8988T (cell line): Measurements from ENCODE around the gene CCDC83.
"Not testable (repeated sequence)": the region's sequence is repeated elsewhere in the genome, so short reads cannot be mapped to it uniquely, and the experiment has no call there.

Experiments
- DNase-seq: peaks from one replicate; pipeline ENCODE4 v3.0.0; 2011

Gene CCDC83

DNA sequence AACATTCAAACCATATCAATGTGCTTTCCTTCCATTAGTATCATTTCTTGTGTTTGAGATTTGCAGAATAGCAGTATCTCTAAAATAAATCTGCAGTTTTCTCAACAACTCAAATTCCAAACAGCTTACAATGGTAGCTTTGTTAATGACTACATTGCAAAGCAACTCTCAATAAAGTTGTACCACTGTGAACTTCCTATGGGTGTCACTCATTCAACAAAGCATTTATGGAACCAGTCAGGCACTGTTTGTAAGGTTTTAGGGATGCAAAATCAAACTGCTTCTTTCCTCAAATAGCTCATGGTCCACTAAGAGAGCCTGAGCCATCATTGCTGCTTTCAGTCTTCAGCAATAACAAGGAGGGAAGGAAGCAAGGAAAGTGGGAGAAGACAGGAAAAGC, 91.0 kb downstream of the CCDC83 start:
- DNase-seq = no peak

DNA sequence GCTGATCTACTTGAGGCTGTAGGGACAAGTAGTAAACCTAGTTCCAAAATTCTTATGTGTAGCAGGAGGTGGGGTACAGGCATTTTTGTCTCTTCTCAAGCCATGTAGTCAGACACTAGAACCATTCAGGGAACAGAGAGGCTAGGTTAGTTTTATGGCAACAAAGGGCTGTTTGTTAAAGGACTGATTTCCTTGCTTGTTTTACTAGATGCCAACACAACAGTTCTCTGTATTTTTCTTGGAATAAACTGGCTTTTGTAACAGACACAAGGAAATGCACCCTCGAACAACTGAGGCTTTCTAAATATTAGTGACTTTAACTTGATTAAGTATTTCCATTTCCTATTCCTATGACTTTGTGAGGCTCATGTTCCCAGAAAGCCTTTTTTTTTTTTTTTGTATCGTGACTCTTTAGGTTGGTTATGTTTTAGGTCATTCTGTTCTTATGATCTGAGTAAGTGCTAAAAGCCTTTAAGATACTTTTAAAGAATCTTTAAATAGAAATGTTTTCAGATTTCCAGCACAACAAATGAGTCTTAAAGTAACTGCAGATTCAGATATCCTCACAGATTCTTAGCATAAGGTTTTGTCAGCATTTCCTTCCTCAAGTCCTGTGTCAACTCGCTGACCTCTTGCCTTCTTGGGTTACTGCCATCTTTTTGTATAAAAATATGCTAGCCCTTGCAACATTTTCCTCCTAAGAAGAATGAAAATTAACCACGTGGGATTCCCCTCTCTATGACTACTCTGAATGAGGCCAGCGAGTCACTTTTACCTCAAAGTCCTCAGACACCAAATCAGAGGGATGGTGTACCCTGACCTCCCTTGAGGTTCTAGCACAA, 92.5 kb downstream of the CCDC83 start:
- no peak for DNase-seq

DNA sequence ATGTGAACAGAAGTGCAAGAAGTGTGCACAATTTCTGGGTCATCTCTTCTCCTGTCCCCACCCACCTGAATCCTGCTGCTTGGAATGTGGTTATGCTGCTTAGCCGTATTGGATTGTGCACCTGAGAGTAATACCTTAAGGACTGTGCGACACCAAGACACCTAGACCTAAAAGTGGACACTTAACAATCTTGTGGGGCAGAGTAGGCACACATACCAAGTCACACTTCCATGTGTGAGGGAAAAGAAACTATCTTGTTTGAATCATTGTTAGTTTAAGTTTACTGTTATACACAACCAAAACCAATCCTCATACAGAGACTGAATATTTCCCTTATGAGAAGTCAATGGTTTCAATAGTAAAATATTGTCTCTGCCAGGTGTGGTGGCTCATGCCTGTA, 93.7 kb downstream of the CCDC83 start:
- no peak for DNase-seq

DNA sequence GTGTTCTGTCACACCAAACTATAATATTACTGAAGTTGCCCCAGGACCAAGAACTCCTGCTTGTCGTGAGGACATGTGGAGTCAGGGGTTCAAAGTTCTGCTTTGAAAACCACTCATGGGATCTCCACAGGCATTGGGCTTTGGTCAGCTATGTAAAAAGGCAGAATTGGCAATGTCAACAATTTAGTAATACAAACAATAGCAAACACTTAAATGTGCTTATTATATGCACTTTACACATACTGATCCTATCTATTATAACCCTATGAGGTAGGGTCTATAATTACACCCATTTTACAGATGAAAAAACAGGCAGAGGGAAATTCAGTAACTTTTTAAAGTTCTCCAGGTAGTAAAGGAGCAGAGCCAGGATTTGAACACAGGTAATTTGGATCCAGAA, 94.6 kb downstream of the CCDC83 start:
- no peak for DNase-seq

DNA sequence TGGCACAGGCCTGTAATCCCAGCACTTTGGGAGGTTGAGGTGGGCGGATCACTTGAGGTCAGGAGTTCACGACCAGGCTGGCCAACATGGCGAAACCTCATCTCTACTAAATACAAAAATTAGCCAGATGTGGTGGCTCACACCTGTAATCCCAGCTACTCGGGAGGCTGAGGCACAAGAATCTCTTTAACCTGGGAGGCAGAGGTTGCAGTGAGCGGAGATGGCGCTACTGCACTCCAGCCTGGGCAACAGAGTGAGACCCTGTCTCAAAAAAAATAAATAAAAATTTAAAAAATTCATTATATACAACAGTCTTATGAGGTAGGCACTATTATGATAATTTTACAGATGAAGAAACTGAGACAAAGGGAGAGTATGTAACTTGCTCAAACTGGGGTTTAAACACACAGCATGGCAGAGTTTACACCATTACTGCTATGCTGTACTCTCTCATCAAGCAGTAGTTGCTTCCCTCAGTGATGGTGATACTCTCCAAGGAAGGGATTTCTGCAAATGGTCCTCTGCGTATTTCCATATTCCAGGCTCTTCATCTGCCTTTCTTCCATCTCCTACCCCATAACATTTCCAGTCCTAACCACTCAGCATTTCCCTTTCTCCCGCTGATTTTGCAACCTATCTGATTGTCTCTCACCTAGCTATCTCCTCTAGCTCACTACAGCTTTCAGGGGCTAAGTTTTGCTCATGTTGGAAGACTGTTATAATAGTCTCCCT, 95.3 kb downstream of the CCDC83 start:
- DNase-seq = no peak

DNA sequence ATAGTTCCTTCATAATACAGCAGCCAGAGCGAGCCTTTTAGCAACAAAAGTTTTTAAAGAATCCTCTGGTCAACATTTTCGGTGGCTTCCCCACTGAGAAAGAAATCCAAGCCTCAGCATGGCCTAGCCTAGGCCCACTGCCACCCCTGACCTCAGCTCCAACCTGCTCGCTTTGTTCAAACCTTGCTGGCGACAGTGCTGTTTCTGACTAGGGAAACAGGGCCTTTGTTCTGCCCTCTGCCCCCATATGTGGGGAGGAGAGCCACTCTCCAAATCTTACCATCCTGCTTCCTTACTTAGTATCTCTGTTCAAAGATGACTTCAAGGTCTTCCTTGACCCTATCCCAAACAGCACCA, 95.8 kb downstream of the CCDC83 start:
- DNase-seq = no peak

DNA sequence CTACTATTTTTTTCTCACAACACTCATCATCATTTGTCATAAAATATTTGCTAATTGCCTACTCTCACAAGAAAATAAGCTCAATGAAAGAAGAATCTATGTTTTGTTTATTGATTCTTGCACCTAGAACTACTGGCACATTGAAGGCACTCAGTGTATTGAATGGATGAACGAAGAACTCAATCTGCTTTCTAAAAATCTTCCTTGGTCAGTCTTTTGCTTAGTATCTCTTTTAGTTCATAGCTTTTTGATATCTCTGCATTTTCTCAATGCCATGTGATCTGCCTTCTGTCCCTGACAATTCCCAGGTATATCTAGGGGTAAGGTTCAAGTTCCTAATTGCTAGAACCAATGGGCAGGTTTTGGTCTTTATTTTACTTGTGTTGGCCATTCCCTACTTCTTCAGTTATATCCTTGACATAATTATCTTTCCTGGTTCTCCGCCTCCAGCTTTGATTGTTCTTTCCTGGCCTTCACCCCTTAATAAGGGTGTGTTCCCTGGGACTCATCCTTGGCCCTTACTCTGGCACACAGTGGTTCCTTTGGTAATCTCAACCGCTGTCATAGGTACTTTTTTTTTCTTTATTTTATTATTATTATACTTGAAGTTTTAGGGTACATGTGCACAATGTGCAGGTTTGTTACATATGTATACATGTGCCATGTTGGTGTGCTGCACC, 96.4 kb downstream of the CCDC83 start:
- DNase-seq = no peak

DNA sequence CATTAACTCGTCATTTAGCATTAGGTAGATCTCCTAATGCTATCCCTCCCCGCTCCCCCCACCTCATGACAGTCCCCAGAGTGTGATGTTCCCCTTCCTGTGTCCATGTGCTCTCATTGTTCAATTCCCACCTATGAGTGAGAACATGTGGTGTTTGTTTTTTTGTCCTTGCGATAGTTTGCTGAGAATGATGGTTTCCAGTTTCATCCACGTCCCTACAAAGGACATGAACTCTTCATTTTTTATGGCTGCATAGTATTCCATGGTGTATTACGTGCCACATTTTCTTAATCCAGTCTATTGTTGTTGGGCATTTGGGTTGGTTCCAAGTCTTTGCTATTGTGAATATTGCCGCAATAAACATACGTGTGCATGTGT, 96.9 kb downstream of the CCDC83 start:
- not testable (repeated sequence) for DNase-seq

DNA sequence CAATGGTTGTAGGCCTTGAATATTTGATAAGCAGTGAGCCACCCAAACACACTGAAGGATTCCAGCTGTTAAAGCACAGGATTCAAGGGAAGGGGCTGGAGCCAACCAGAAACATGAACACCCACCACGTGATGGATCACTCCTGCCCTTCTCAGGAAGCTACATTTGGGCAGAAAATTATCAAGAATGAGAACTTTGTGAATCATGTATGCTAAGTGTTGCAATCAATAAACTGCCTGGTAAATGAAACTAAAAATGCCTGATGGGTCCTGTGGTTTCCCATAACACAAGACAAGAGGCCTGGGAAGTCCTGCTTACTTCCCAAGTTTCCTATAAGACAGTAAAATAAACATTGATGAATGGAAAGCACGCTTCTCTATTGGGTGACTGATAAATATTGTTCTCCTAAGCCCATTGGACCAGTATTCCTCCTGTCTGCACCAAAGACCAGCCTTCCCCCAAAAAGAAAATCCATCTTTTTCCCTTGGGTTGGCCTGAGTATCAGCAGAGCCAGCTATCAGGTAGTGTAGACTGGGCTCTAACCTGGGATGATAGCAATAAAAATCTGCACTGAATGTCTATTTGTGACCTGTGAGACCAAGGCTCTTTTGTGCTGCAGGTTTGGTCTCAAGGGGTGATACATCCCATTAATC, 98.4 kb downstream of the CCDC83 start:
- no peak for DNase-seq

DNA sequence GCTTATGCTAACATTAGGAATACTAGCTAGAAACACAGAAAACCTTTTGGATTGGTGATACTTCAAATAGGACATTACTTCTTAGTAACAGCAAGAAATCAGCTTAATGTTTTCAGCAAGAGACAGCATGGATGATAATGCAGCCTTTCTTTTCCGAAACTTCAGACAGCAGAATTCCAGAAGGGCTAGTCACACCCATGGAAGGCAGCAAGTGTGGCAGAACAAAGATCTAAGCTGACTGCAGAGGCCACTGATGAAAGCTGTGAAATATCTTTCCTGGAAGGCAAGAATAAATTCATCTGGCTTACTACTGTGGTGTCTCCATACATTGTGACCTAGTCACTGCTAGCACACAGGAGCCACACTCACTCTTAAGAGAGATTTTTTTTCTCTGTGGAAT, 100.3 kb downstream of the CCDC83 start:
- DNase-seq = no peak

DNA sequence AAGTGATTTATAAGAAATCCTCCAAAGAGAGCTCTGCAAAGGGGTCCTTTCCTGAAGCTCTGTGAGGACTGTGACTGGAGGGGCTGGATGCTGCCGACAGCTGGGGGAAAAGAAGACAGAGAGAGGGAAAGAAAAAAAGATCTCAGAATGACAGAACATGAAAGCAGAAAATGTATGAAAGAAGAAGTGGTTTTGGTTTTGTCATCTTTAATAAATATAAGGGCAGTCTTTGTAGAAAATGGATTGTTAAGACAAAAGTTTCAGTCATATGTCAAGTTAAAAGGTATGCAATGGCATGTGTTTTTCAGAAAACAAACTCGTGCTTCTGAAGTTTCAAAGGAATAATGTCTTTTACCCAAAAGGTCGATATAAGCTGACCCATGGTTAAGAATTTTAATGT, 105.5 kb downstream of the CCDC83 start:
- no peak for DNase-seq

DNA sequence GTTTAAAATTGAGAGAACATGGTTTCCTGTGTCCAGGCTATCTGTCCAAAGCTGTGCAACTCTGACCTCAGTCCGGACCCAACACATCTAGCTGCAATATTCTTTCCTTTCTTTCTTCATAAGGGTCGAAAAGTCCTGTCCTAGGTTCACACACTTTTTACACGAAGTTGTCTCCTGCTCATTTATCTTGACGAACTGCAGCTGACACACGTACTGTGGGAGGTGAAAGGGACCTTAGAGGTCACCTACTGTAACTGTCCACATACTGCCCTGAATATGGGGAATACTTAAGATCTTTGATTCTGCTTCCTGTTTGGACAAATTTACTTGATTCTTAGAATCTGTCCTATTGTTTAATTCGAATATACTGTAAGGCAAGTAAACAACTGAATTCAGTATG, 105.9 kb downstream of the CCDC83 start:
- DNase-seq = no peak

DNA sequence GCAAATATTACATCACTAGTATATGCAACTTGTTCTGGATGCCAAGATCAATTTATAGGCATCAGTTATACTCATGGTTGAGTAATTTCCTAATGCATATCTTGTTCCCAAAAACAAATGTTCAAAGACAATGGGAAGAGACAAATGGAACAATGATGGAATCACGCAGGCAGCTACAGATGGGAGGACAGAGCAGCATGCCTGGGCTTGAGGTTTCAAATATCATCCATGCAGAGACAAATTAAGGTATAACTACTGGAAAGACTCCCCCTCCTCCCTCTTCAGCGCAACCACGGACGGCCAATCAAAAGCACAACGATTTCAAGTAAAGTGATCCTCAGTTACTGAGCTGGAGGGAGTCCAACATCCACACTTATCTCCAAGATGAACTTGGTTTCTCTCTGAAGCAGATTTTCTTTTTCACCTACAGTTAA, 106.8 kb downstream of the CCDC83 start:
- DNase-seq = no peak

DNA sequence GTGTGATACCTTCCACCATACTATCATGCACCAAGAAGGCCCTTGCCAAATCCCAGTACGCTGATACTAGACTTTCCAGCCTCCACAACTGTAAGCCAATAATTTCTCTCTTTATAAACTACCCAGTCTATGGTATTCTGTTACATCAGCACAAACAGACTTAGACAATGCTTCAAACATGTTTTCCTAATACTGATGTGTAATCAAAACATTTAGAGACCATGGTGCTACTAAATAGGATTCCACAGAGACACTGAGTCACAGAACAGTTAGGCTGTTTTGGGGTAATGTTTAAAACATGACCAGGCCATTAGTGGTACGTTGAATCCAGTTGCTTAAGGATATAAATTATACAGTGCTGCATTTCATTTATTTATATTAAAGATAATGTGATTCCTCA, 110.0 kb downstream of the CCDC83 start:
- no peak for DNase-seq

DNA sequence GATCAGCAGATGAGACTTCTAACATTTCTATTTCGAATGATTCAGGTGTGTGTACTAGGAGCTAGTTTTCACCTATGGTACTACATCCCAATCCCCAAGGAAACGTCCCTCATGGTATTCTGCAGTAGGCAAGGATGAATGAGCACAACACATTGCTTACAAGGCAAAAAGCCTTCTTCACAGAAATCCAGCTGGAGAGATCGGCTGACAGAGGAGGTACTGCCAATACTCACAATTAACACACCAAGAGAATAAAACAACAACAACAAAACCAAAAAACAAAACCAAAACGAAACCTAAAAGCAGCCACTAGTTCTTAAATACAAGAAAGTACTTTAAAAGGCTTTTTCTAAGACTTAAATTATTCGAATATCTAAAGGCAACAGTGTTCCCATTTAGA, 112.3 kb downstream of the CCDC83 start:
- DNase-seq = no peak
